Ascending aorta (tissue), 2 donors: Measurements from ENCODE around the gene CAMTA1. TPM values are rescaled to one million over a fixed set of nuclear protein-coding genes. Genes with fewer than 3 reads are reported as not detected.

Source experiments
- DNase-seq, 2 donors: peaks; one replicate each; pipeline ENCODE4 v3.0.0-alpha.2; 2019; ENCODE audit warnings: low spot score in 2 of 2
- H3K27ac ChIP-seq, 2 donors: fragments of 200-600 bp; sonication (generic); one replicate each; pipeline ENCODE4 v1.5.1; 2016 to 2017; ENCODE audit warnings: mild to moderate bottlenecking in 1 of 2
- H3K27me3 ChIP-seq: fragments of 200-600 bp; sonication (generic); one replicate; pipeline ENCODE4 v1.5.1; 2017
- H3K36me3 ChIP-seq, 2 donors: fragments of 200-600 bp; sonication (generic); one replicate each; pipeline ENCODE4 v1.5.1; 2016
- H3K4me1 ChIP-seq, 2 donors: fragments of 200-600 bp; sonication (generic); one replicate each; pipeline ENCODE4 v1.5.1; 2016 to 2017; ENCODE audit warnings: mild to moderate bottlenecking in 1 of 2
- H3K4me3 ChIP-seq, 2 donors: fragments of 200-600 bp; sonication (generic); one replicate each; pipeline ENCODE4 v1.5.1; 2016 to 2017; ENCODE audit warnings: mild to moderate bottlenecking in 1 of 2
- H3K9me3 ChIP-seq, 2 donors: fragments of 200-600 bp; sonication (generic); one replicate each; pipeline ENCODE4 v1.5.1; 2016
- intact Hi-C: fragments of 100-400 bp; cut with DNase I; formaldehyde crosslinking; loops from one replicate; pipeline ENCODE4 v1.15.1; 2023
- total RNA-seq: library from RNA; depleted of rRNA; stranded (reverse); fragments of >200 nt; gene quantifications from one replicate; pipeline ENCODE4 v1.1.0, GENCODE V29; 2016
- TF ChIP-seq, protein P1 (sequence below), 3 experiments: fragments of 200-600 bp in 2 of 3; fragments of 450-650 bp in 1 of 3; sonication (generic) in 2 of 3; IDR thresholded peaks; one replicate each; pipeline ENCODE4 v1.5.1; 2016 to 2019; ENCODE audit warnings: antibody characterized with exemption in 3 of 3, mild to moderate bottlenecking in 1 of 3, moderate library complexity in 1 of 3

CAMTA1 gene
- total RNA-seq, 1 donor from 2014 or later, result 53.3 TPM

DNA sequence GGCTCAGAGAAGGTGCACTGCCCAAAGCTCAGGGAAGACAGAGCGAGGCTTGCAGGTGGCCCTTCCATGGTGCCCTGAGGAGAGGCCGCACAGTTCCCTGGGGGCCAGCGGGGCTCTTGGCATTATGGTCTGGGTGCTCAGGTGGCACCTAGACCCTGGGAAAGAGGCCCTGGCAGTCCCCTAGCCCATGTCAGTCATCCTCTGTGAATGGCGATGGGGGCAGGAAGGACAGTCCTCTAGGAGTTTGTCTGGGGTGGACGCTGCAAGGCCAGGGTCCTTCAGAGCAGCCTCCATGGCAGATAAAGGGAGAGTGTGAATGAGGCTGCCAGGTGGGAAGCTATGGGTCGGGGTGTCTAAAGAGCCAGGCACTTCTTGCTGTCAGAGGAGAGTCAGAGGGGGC is 640.0 kb downstream of the CAMTA1 start:
- Histone ChIP-seq H3K4me1 (no peaks in the 10 kb centered on the region), H3K9me3 (no peaks in the 10 kb centered on the region), H3K4me3 (no peak overlapping the region), H3K27ac (no peak overlapping the region), H3K36me3 (no peaks in the 10 kb centered on the region), H3K27me3 (no peaks in the 10 kb centered on the region)
- TF ChIP-seq, protein P1, sequence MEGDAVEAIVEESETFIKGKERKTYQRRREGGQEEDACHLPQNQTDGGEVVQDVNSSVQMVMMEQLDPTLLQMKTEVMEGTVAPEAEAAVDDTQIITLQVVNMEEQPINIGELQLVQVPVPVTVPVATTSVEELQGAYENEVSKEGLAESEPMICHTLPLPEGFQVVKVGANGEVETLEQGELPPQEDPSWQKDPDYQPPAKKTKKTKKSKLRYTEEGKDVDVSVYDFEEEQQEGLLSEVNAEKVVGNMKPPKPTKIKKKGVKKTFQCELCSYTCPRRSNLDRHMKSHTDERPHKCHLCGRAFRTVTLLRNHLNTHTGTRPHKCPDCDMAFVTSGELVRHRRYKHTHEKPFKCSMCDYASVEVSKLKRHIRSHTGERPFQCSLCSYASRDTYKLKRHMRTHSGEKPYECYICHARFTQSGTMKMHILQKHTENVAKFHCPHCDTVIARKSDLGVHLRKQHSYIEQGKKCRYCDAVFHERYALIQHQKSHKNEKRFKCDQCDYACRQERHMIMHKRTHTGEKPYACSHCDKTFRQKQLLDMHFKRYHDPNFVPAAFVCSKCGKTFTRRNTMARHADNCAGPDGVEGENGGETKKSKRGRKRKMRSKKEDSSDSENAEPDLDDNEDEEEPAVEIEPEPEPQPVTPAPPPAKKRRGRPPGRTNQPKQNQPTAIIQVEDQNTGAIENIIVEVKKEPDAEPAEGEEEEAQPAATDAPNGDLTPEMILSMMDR (IDR thresholded peaks at IDR 0.05), result no peak
- no peak for DNase-seq
- intact Hi-C loops, result no loop called here

DNA sequence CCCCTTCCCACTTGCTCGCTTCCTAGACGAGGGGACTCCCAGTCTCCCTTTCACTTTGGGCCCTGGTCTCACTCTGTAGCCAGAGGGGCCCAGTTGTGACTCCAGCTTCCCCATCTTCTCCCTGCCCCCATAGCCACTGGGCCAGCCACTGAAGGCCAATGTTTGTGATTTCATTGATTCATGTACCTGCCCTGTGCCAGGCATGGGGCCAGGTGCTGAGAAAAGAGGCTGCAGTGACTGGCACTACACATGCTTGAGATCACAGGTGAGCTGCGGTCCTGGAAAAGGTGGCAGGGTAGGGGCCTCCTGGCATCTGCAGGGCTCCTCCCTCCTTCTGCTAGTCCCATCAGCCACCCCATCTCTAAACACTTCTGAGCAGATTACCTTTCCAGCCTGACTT is 640.5 kb downstream of the CAMTA1 start:
- Histone ChIP-seq H3K36me3 (no peaks in the 10 kb centered on the region), H3K4me1 (no peaks in the 10 kb centered on the region), H3K27me3 (no peaks in the 10 kb centered on the region), H3K9me3 (no peaks in the 10 kb centered on the region), H3K4me3 (no peak overlapping the region), H3K27ac (no peak overlapping the region)
- TF ChIP-seq, protein P1 (IDR thresholded peaks at IDR 0.05), result no peak
- intact Hi-C loops, result no loop called here
- DNase-seq, result no peak

DNA sequence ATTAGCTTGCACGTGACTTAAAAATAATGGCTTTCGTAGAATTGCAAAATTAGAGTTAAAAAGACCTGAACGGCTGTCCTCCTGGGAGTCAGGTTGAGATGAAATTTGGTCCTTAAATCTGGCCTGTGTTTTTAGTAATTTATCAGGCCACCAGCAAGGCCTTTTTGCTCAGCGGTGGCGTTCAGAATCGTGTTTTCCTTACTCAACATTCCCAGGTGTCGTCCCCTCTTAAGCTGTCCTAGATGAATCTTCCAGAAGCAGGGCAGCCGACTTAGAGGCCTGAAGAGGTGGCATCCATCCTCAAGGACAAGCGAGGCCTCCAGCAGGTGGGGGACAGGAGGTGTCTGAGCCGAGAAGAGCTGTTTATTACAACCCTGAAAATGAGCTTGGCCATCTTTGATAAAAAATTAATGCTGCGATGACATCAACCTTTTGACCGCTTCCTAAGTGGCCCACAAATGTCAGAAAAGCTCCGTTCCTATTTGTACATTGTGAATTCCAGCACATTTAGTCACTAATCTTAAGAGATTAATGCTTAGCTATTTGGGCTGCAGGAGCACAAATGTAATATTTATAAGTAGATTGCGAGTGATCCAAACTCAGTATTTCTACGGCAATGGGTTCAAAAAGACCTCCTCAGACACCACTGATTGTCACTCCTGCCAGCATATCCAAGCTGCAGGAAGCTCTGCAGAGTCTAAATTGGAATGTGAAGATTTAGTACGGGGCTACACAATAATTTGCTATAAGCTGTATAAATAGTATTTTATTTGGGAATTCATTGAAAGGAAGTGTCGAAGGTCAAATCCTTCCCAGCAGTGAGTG is 641.7 kb downstream of the CAMTA1 start:
- Histone ChIP-seq H3K4me1 (no peaks in the 10 kb centered on the region), H3K4me3 (no peak overlapping the region), H3K36me3 (no peaks in the 10 kb centered on the region), H3K27me3 (no peaks in the 10 kb centered on the region), H3K9me3 (no peaks in the 10 kb centered on the region), H3K27ac (no peak overlapping the region)
- intact Hi-C loops, result no loop called here
- TF ChIP-seq, protein P1 (IDR thresholded peaks at IDR 0.05), result no peak
- no peak for DNase-seq

DNA sequence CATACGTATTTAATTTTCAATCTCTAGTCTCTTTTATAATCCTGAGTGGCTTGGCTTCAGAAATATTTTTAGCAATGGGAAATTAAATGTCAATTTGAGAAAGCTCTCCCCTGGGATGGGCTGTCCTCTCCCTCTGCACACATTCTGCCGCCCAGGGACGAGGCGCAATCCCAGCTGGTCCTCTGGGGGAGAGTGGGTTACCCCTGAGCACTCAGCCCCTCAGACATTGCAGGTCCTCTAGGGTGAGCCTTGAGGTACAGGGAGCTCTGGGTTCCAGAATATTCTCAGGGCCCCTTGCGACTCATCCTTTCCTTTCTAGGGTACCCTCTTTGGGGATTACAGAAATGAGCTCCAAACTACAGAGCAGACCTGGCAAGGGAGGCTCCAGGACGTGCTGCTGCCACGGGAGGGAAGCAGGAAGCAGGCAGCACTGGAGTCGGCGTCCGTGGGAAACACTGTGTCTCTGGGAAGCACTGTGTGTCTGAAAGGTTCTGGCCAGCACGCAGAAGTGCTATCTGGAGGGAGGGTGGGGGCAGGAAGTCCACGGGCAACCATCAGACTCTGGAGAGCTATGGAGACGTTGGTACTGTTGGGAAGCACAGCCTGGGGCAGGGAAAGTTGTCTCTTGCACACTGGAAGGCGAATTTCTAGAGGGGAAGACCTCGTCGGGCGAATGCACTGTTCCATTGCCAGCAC is 642.5 kb downstream of the CAMTA1 start:
- TF ChIP-seq, protein P1 (IDR thresholded peaks at IDR 0.05), result no peak
- no peaks in the 10 kb centered on the region for H3K9me3 ChIP-seq
- no peak for DNase-seq
- intact Hi-C loops, result no loop called here
- no peak overlapping the region for H3K27ac ChIP-seq
- H3K36me3 ChIP-seq, result no peaks in the 10 kb centered on the region
- no peaks in the 10 kb centered on the region for H3K4me1 ChIP-seq
- no peaks in the 10 kb centered on the region for H3K27me3 ChIP-seq
- H3K4me3 ChIP-seq, result no peak overlapping the region

DNA sequence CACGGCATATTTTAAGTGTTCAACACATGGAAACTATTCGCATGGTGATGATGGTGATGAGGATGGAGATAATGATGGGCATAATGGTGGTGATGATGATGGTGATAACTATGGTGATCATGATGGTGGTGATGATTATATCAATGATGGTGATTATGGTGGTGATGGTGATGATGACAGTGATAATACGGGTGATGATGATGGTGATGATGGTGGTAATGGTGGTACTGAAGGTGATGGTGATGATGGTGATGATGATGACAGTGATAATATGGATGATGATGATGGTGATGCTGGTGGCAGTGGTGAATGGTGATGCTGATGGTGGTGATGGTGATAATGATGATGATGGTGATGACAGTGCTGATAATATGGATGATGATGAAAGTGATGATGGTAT is 644.0 kb downstream of the CAMTA1 start:
- Histone ChIP-seq H3K36me3 (no peaks in the 10 kb centered on the region), H3K27ac (no peak overlapping the region), H3K4me3 (no peak overlapping the region), H3K4me1 (no peaks in the 10 kb centered on the region), H3K9me3 (no peaks in the 10 kb centered on the region), H3K27me3 (no peaks in the 10 kb centered on the region)
- intact Hi-C loops, result no loop called here
- TF ChIP-seq, protein P1 (IDR thresholded peaks at IDR 0.05), result no peak
- no peak for DNase-seq
